Measurements from ENCODE around the gene CBR1.

Gene CBR1

GRCh38 chr21:36041910-36042309 is 27.9 kb upstream of the CBR1 start:
- DNase-seq = no peak
- H3K36me3 ChIP-seq = peaks cover 93% of the 10 kb centered on the region
- H3K9me3 ChIP-seq (ENCODE audit: severe bottlenecking) = no peaks in the 10 kb centered on the region
- no peak overlapping the region for H3K4me3 ChIP-seq (ENCODE audit: low read depth, low read length)
- TF ChIP-seq CTCF (IDR thresholded peaks at IDR 0.05; ENCODE audit: low read depth, low read length) = no peak
- H3K27me3 ChIP-seq (ENCODE audit: insufficient read depth, low read depth, severe bottlenecking) = no peaks in the 10 kb centered on the region
- H3K27ac ChIP-seq = no peak overlapping the region

- H3K27ac ChIP-seq = no peak overlapping the region
- H3K27me3 ChIP-seq (ENCODE audit: insufficient read depth, low read depth, severe bottlenecking) = no peaks in the 10 kb centered on the region
- no peak for DNase-seq
- peaks cover 89% of the 10 kb centered on the region for H3K36me3 ChIP-seq
- H3K4me3 ChIP-seq (ENCODE audit: low read depth, low read length) = no peak overlapping the region
- TF ChIP-seq CTCF (IDR thresholded peaks at IDR 0.05; ENCODE audit: low read depth, low read length) = no peak
- H3K9me3 ChIP-seq (ENCODE audit: severe bottlenecking) = no peaks in the 10 kb centered on the region
Observed at GRCh38 chr21:36044056-36044455, 25.8 kb upstream of the CBR1 start.

GRCh38 chr21:36045993-36046392 is 23.8 kb upstream of the CBR1 start:
- Histone ChIP-seq H3K36me3 (peaks cover 91% of the 10 kb centered on the region), H3K9me3 (ENCODE audit: severe bottlenecking) (no peaks in the 10 kb centered on the region), H3K27me3 (ENCODE audit: insufficient read depth, low read depth, severe bottlenecking) (no peaks in the 10 kb centered on the region), H3K4me3 (ENCODE audit: low read depth, low read length) (no peak overlapping the region), H3K27ac (no peak overlapping the region)
- DNase-seq = no peak
- no peak for TF ChIP-seq CTCF (IDR thresholded peaks at IDR 0.05; ENCODE audit: low read depth, low read length)

GRCh38 chr21:36047139-36047538 is 22.7 kb upstream of the CBR1 start:
- no peak overlapping the region for H3K4me3 ChIP-seq (ENCODE audit: low read depth, low read length)
- no peak for TF ChIP-seq CTCF (IDR thresholded peaks at IDR 0.05; ENCODE audit: low read depth, low read length)
- H3K27ac ChIP-seq = no peak overlapping the region
- H3K9me3 ChIP-seq (ENCODE audit: severe bottlenecking) = no peaks in the 10 kb centered on the region
- DNase-seq = no peak
- H3K36me3 ChIP-seq = peaks cover 93% of the 10 kb centered on the region
- H3K27me3 ChIP-seq (ENCODE audit: insufficient read depth, low read depth, severe bottlenecking) = no peaks in the 10 kb centered on the region

- DNase-seq = no peak
- H3K27me3 ChIP-seq (ENCODE audit: insufficient read depth, low read depth, severe bottlenecking) = no peaks in the 10 kb centered on the region
- H3K9me3 ChIP-seq (ENCODE audit: severe bottlenecking) = no peaks in the 10 kb centered on the region
- H3K36me3 ChIP-seq = peaks cover 90% of the 10 kb centered on the region
- no peak for TF ChIP-seq CTCF (IDR thresholded peaks at IDR 0.05; ENCODE audit: low read depth, low read length)
- H3K27ac ChIP-seq = no peak overlapping the region
- no peak overlapping the region for H3K4me3 ChIP-seq (ENCODE audit: low read depth, low read length)
Observed at GRCh38 chr21:36048357-36048756, 21.5 kb upstream of the CBR1 start.

GRCh38 chr21:36052860-36053714 is 16.7 kb upstream of the CBR1 start:
- no peak for DNase-seq
- TF ChIP-seq CTCF (IDR thresholded peaks at IDR 0.05; ENCODE audit: low read depth, low read length) = no peak
- peaks cover 91% of the 10 kb centered on the region for H3K36me3 ChIP-seq

More at GRCh38 chr21:36052860-36053714, 16.7 kb upstream of the CBR1 start:
- H3K9me3 ChIP-seq (ENCODE audit: severe bottlenecking) = no peaks in the 10 kb centered on the region
- no peaks in the 10 kb centered on the region for H3K27me3 ChIP-seq (ENCODE audit: insufficient read depth, low read depth, severe bottlenecking)
- no peak overlapping the region for H3K4me3 ChIP-seq (ENCODE audit: low read depth, low read length)
- no peak overlapping the region for H3K27ac ChIP-seq

All from WERI-Rb-1 (cell line).